AG09309 (cell line): Measurements from ENCODE around the gene SEC22C.

ENCODE experiments used
- DNase-seq: peaks from one replicate; pipeline ENCODE4 v3.0.0-alpha.2; 2010; ENCODE audit warnings: low read depth
- H3K4me3 ChIP-seq: 2 replicates; pipeline ENCODE4 v1.5.1; 2011; ENCODE audit warnings: mild to moderate bottlenecking, low read depth, low read length, moderate library complexity; ENCODE audit not compliant: control insufficient read depth
- TF ChIP-seq, protein P1 (sequence below): IDR thresholded peaks from 2 replicates; pipeline ENCODE4 v1.5.1; 2011; ENCODE audit warnings: mild to moderate bottlenecking, low read depth, low read length, inconsistent platforms; ENCODE audit not compliant: insufficient read depth, control insufficient read depth; ENCODE audit errors: missing control alignments

The SEC22C gene, protein sequence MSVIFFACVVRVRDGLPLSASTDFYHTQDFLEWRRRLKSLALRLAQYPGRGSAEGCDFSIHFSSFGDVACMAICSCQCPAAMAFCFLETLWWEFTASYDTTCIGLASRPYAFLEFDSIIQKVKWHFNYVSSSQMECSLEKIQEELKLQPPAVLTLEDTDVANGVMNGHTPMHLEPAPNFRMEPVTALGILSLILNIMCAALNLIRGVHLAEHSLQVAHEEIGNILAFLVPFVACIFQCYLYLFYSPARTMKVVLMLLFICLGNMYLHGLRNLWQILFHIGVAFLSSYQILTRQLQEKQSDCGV

DNA sequence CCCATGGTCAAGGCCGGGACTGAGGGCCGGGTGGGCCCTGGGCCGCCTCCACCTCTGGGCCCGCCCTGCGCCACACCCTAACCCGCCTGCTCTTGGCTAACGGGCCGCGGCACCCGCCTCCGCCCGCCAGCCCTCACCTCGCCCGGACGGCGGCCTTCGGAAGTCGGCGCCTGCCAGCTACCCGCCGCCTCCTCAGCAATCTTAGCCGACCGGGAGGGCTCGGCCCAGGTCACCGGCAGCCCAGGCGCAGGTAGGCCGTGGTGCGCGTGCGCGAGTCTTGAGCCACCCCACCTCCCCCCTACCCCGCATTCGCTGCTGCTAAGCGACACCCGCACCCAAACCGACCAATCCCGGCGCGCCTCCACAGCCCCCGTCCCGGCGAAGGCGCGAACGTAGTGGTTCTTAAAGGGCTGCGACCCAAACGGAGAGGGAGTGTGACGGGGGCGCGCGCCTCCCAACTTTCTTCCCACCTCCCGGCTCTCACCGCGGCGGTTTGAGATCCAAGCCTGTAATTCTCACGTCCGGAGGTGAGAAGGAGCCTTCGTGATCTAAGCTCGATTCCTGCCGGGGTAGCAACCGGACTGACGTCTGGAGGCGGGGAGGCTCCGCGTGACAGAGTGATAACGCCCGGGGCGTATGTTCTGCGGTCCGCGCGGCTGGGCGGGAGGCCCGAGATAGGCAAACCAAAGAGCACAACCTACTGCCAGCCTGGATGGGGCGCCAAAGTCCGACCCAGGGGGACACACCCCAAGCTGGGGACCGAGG, at the start of gene SEC22C:
Gene SEC22C, minus strand, starts transcription at position 259 of the 765 bp plus-strand sequence. CDS start 12,921 bp downstream, outside the sequence.
- TF ChIP-seq, protein P1, sequence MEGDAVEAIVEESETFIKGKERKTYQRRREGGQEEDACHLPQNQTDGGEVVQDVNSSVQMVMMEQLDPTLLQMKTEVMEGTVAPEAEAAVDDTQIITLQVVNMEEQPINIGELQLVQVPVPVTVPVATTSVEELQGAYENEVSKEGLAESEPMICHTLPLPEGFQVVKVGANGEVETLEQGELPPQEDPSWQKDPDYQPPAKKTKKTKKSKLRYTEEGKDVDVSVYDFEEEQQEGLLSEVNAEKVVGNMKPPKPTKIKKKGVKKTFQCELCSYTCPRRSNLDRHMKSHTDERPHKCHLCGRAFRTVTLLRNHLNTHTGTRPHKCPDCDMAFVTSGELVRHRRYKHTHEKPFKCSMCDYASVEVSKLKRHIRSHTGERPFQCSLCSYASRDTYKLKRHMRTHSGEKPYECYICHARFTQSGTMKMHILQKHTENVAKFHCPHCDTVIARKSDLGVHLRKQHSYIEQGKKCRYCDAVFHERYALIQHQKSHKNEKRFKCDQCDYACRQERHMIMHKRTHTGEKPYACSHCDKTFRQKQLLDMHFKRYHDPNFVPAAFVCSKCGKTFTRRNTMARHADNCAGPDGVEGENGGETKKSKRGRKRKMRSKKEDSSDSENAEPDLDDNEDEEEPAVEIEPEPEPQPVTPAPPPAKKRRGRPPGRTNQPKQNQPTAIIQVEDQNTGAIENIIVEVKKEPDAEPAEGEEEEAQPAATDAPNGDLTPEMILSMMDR = peak; percentile 29
- DNase-seq = peak; percentile 45

DNA sequence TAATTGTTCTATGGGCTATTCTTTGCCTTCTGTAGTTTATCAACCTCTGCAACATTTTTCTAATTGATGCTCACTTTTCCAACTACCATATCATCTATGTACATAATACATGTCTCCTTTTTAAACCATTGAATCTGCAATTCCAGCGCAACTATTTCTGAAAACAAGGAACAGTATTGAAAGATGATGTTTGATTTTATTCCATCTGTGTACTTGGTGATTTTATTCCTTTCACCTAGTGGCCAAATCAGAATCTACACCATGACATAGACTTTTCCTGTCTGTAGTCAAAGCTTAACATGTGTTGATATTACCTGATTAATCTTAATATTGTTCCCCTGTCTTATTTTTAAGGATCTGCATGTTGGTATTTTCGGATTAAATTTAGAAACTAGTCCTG, 31.7 kb upstream of the SEC22C start:
- no peak overlapping the region for H3K4me3 ChIP-seq
- TF ChIP-seq, protein P1 = peak; percentile 28
- DNase-seq = no peak

More for the DNA sequence above, at the start of gene SEC22C:
- H3K4me3 ChIP-seq = peak within 1 kb of the TSS; percentile 56

DNA sequence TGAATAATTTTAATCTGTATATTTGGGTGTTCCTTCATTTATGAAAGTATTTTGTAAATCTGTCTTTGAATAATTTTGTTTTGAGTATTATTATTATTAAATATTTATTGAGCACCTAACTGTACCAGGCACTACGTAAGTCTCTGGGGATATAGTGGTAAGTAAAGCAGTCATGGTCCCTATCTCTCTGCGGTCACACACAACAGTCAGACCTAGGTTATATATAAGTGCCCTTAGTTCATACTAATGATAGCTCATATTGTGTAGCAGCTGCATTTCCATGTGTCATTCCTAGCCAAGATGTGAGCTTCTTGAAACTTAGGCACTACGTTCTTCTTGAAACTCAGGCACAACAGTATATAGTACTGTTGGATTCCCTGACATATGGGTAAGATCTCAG, 31.2 kb upstream of the SEC22C start:
- no peak overlapping the region for H3K4me3 ChIP-seq
- no peak for DNase-seq
- TF ChIP-seq, protein P1 = no peak

DNA sequence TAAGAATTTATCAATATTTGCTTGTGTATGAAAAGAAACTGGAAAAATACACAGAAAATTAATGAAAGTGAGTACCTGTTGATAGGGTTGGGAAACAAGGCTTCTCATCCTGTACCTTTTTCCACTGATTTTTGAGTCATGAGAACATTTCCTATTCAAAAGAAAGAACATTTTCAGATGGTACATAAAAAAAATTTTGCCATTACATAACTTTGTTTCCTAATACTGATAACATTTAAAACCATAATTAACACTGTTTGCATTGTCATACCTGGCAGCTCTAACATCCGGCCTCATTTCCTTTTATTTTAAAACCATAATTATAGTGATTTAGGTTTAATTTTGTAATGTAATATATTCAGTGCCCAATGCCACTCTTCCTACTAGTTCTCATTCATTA, 30.4 kb upstream of the SEC22C start:
- no peak overlapping the region for H3K4me3 ChIP-seq
- TF ChIP-seq, protein P1 = no peak
- DNase-seq = no peak

DNA sequence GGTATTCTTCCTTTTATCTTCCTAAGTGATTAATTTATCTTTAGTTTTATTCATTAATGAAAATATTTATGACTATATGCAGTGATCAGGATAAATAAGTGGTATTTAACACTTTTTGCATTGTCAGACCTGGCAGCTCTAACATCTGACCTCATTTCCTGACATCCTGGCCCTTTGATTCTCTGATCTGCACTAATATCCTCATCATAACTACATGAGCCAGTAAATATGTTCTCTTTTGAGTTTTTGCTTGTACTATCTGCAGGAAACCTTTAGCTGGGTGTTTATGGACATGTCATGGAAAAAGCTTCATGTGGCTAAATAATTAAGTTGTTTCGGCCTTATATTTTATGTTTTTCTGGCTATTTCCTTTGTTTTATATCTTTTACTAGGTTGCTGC, 29.2 kb upstream of the SEC22C start:
- H3K4me3 ChIP-seq = no peak overlapping the region
- TF ChIP-seq, protein P1 = no peak
- DNase-seq = no peak

DNA sequence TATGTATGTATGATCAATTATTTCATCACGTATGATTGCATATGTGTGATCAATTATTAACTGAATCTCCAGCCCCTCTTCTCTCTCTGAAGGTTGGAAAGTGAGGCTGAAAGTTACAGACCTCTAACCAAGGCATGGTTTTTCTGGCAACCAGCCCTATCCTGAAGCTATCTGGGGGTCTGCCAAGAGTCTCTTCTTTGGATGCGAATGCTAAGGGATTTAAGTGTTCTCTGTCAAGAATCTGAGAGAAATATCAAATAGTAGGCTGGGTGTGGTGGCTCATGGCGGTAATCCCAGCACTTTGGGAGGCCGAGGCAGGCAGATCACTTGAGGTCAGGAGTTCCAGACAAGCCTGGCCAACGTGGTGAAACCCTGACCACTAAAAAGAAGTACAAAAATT, 26.8 kb upstream of the SEC22C start:
- TF ChIP-seq, protein P1 = no peak
- DNase-seq = no peak
- H3K4me3 ChIP-seq = no peak overlapping the region
